NCI-H510A (cell line): ENCODE data around the gene APLF.
"Not testable (repeated sequence)": the region's sequence is repeated elsewhere in the genome, so short reads cannot be mapped to it uniquely, and the experiment has no call there.

Source experiments
- DNase-seq: peaks from one replicate; lab custom pipeline; 2025; lab: John Stamatoyannopoulos, UW

APLF gene

DNA sequence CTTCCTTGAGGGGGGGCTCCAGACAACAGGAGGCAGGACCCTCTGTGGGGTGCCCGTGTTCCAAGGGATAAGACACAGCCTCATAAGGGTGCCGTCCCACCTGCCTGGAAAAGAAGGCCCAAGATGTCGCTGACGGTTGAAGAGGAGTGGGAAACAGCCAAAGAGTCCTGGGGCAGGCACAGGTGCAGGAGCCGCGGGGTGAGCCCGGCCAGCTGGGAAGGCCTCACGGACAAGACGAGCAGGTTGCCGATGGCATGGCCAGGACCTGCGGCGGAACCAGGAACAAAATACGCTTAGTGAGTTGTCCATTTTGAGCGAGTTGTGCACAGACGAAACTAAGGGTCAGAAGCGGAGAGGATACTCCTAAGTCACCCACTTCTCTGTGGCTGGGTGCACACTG, 61.8 kb downstream of the APLF start:
- not testable (repeated sequence) for DNase-seq

DNA sequence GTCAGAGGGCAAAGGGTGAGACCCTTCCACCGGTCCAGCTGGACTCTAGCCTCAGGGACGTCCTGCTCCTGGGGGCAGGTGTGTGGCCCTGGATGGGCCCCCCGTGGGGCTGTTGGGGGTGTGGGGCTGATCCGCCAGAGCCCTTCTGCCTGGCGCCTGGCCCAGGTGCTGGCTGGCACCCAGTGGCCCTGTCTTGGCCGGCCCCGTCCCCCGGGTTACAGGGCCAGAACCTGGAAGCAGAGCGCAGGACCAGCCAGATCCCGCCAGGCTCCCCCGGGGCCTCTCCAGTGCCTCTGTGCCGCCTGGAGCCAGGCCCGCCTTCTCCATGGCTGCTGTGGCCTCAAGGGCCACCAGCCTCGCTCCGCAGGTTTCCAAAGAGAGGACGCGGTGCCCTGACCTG, 62.3 kb downstream of the APLF start:
- DNase-seq: not testable (repeated sequence)

DNA sequence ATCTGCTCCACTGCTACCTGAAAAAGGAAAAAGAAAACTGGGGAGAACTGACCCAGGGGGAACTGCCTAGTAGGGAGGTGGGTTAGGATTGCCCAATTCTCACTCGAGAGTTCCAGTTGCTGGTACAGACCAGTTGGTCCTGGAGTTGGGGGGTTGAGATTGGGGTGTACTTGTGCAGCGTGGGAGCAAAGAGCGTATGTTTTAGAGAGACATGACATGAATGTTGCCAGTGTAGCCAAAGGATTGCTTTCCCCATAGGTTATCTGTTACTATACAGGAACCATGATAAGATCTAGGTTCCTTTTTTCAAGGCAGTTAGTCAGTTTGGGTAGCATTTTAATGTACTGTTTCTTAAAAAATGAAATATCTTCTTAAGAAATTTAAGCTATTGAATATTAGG, 68.6 kb downstream of the APLF start:
- no peak for DNase-seq

DNA sequence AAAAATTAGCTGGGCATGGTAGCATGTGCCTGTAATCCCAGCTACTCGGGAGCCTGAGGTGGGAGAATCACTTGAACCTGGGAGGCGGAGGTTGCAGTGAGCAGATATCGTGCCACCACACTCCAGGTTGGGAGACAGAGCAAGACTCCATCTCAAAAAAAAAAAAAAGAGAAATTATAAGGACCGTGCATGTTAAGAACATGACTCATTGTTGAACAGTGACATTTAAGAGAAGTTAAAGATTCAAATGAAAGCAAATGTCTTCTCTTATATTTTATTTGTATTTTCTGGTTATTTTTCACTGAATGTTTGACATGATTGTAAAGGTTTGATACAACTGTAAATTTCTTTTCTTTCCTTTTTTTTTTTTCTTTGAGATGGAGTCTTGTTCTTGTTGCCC, 69.6 kb downstream of the APLF start:
- DNase-seq: no peak

DNA sequence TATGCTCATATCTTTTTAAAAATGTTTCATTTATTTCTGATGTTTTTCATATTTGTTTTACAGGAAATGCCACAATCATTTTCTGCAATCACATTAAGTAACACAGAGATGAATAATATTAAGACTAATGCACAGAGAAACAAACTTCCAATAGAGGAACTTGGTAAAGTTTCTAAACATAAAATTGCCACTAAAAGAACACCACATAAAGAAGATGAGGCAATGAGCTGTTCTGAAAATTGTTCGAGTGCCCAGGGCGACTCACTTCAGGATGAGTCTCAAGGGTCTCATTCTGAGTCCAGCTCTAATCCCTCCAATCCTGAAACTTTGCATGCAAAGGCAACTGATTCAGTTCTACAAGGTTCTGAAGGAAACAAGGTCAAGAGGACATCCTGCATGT, 70.4 kb downstream of the APLF start:
- DNase-seq: no peak

DNA sequence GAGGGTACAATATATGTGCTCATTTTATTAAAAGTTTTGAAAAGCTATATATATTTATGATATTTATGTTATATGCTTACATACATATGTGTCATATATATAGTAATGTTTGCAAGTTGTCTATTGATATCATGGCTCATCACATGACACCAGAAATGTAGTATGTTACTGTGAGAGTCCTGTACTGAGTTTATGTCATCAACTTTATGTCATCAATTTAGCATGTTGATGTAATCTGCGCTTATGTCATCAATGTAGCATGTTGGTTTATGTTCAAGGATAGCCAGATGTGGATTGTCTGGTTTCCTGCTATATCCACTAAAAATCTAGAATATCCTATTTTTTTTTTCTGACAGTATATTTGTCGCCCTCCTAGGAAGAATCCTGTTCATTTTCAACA, 77.4 kb downstream of the APLF start:
- no peak for DNase-seq

DNA sequence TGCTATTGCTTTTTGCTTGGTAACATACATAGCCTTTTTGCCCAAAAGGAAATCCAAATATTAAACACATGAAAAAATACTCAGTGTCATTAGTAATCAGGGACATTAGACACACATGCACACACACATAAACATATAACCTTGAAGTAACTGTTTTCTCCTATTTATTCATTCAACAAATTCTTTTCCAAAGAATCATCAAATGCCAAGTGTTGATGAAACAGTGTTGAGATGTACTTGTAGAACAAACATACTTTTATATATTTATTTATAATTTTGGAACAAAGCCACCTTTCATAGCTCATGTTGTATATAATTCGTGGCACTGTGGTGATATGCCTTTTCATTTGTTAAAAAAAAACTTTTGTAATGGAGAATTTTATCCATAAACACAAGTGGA, 81.0 kb downstream of the APLF start:
- no peak for DNase-seq

DNA sequence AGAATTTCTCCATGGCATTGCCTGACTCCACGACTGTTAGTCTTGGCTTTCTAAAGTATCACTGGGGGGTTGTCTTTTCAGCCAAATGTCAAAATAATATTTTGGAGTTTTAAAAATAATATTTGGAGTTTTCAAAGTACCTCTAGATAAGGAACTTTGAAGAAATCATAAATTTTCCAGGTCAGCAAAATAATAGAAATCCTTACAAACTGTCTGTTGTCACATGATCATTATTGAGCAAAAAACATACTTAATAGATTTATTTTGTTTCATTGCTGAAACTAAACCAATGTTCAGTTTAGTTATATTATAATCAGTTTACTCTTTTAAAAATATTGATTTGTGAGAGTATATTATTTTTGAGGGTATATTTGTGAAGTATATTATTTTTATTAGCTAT, 85.7 kb downstream of the APLF start:
- no peak for DNase-seq

DNA sequence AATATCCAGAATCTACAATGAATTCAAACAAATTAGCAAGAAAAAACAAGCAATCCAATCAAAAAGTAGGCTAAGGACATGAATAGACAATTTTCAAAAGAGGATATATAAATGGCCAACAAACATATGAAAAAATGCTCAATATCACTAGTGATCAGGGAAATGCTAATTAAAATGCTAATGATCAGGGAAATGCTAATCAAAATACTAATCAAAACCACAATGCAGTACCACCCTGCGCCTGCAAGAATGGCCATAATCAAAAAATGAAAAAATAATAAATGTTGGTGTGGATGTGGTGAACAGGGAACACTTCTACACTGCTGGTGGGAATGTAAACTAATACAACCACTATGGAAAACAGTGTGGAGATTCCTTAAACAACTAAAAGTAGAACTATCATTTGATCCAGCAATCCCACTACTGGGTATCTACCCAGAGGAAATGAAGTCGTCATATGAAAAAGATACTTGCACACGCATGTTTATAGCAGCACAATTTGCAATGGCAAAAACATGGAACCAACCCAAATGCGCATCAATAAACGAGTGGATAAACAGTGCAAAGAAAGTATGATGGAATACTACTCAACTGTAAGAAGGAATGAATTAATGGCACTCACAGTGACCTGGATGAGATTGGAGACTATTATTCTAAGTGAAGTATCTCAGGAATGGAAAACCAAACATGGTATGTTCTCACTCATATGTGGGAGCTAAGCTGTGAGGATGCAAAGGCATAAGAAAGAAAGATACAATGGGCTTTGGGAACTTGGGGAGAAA, 88.2 kb downstream of the APLF start:
- not testable (repeated sequence) for DNase-seq

DNA sequence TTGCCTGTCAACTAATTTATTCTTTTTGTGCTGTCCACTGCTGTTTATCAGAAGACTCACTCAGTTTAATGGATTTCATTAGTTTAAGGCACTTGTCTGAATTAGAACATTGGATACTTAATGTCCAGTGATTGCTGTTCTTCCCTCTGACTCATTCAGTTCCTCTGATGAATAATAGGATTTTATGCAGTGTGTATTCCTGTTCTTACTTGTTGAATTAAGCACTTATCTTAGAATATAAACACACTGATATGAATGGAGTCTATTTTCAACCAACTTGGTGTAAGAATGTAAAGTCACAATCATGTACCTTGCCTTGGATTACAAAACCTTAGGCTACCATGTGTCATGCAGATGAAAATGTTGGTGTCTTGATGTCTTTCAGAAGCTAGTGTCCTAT, 89.0 kb downstream of the APLF start:
- DNase-seq: no peak

DNA sequence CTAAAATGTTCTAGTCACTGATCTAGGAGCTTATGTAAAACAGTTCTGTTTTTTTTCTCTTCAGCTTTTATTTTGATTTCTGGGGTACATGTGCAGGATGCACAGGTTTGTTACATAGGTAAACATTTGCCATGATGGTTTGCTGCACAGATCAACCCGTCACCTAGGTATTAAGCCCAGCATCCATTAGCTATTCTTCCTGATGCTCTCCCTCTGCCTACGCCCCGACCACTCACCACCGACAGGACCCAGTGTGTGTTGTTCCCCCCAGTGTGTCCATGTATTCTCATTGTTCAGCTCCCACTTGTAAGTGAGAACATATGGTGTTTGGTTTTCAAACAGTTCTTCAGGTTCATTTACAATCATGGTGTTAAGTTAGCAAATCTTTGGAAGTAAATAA, 91.2 kb downstream of the APLF start:
- DNase-seq: no peak

DNA sequence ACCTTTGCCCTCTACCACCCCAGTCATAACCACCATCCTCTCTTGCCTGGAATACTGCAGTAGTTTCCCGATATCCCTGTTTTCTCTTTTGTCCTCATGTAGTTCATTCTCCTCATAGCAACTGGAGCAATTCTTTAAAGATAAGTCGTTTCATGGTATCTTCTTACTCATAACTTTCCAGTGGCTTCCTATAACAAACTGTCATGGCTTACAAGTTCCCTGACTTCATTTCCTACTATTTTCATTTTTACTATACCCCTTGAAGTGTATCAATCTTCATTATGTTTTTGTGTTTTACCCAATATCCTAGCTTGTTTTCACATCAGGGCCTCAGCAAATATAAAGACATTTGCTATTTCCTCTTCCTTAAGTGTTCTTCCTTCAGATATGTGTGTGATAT, 92.3 kb downstream of the APLF start:
- DNase-seq: no peak

DNA sequence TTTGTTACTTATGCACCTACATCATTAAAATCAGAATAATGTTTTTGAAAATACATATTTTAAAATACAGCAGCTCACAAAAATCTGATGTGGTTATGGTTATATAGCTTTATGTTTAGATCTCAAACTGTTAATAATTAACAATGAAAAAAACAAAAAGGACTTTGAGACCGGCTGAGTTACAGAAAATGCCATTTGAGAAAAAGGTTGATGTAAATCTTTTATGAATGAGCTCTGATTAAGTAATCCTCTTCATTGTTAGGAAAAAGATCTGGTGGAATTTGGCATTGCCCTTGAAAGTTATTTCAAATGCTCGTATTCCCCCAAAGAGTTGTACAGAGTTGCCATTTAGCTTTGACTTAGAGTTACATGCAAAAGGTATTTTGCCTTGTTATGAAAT, 93.2 kb downstream of the APLF start:
- no peak for DNase-seq

DNA sequence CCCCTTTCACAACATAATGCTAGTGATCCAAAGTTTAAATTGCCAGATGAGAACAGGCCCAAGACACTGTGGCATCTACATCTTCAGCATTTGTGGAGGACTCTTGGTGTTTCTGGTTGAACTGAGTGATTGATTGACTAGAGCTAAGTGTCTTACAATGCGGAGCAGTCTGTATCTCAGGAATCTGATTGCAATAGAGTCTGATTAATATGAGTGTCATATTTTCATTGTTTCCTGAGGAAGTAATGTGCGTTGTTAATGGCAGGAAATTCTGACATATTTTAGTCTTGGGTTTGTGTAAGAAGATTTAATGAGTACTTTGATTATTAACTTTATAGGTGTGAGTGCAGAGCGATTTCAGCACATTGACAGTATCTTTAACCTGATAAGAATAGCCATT, 94.0 kb downstream of the APLF start:
- no peak for DNase-seq

DNA sequence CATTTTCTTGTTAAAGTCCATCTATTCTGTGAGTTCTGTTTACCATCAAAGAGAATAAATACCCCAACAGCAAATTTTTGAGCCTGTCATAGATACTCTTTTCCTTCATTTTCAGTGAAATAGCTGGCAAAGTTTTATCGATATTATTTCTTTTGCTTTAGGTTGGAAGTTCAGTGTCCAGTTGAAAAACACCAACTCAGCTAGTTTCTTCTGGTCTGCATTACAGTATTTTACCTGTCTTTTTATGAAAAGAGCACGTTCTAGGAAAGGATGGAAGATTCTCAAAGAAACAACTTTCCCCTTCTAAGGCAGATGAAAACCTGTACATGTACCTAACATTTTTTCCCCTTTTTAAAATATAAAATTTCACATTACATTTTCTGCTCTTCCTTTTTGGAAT, 95.5 kb downstream of the APLF start:
- DNase-seq: no peak

DNA sequence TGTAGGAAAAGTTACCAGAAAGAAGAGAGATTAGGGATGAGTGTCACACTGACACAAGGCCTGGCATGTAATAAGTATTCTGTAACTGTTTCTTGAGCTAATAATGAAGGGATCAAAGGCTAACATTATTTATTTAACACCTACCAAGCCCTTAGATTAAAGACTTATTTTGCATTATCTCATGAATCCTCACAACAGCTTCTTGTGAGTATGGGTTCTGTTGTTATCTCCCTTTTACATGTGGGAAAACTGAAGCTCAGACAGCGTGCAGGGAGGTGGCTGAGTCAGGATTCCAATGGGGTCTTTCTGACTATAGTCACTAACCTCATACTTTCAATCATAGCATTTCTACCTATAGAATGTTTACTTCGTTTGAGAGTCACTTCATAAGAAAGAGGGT, 97.0 kb downstream of the APLF start:
- DNase-seq: no peak

DNA sequence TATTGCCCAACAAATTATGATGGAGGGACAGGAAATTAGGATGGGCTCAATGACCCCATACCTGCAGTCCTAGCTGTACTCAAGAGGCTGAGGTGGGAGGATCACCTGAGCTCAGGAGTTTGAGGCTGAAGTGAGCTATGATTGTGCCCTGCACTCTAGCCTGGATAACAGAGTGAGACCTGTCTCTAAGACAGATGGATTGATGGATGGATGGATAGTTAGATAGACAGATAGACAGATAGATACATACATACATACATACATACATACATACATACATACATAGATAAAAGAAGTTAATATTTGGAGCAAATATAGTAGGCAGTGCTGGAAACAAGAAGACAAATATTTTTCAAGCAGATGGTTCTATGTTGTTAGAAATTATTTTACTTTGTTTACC, 97.9 kb downstream of the APLF start:
- no peak for DNase-seq

DNA sequence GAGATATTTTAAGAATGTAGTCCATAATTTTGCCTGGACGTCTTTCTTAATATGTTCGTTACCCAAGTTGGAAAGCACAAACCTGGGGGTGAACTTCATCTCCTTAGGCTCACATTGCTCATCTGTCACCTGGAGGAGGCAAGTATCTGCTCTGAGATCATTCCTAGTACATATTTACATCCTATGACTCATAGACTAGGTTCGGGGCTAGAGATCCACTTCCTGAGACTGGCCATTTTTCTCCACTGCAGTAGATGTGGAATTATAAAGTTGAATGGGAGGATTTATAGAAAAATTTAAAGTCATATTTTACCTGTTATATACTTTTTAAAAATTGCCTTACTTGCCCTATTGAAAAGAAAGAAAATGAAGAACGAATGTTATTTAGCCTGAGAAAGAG, 98.5 kb downstream of the APLF start:
- DNase-seq: no peak

DNA sequence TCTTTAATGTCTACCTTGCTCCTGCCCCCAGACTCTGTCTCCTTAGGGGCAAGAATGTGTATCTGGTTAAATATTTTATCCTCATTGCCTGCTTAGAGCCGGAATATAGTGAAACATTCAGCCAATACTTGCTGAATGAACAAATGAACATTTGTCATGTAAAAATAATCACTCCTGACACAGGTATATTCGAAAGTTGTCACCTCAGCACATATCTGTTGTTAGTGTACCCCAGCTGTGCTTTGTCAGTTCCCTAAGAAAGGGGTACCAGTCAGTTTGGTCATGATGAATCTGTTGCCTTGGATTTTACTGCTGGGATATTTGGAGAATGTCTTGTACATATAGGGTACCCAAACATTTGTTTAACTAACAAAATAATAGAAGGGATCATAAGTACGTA, 99.0 kb downstream of the APLF start:
- no peak for DNase-seq

DNA sequence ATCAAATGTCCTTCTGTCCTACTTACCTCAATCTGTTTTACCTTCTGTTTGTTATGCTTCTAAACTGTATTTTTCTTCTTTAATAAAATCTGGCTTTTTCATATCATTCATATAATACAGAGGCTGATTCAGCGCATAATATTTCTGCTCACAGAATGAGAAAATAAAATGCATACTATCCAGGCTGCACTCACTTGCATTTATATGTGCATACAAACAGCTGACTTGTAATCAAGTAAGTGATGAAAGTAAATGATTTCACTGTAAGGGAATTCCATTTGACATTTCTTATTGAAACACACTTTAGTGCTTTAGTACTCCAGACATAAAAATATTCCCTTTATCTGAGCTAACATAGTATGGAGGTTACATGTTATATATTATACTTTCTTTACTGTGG, 100.7 kb downstream of the APLF start:
- no peak for DNase-seq

DNA sequence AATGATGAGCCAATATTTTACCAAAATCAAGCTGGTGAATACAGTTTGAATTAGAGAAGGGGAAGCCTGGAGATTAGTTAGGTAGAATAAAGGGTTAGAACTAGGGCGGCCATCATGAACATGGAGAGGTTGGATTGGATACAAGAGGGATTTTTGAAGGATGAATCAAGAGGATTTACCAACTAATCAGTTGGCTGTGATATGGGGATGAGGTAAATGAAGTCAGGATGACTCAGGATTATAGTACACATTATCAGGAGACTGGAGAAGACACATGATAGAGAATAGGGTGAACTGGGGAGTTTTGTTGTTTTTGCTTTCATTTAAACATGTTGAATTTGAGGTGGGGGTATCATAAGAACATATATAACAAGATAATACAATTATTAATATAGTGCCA, 102.2 kb downstream of the APLF start:
- DNase-seq: no peak

DNA sequence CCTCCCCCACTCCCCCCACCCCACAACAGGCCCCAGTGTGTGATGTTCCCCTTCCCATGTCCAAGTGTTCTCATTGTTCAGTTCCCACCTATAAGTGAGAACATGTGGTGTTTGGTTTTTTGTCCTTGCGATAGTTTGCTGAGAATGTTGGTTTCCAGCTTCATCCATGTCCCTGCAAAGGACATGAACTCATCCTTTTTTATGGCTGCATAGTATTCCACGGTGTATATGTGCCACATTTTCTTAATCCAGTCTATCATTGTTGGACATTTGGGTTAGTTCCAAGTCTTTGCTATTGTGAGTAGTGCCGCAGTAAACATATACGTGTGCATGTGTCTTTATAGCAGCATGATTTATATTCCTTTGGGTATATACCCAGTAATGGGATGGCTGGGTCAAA, 103.0 kb downstream of the APLF start:
- DNase-seq: not testable (repeated sequence)

DNA sequence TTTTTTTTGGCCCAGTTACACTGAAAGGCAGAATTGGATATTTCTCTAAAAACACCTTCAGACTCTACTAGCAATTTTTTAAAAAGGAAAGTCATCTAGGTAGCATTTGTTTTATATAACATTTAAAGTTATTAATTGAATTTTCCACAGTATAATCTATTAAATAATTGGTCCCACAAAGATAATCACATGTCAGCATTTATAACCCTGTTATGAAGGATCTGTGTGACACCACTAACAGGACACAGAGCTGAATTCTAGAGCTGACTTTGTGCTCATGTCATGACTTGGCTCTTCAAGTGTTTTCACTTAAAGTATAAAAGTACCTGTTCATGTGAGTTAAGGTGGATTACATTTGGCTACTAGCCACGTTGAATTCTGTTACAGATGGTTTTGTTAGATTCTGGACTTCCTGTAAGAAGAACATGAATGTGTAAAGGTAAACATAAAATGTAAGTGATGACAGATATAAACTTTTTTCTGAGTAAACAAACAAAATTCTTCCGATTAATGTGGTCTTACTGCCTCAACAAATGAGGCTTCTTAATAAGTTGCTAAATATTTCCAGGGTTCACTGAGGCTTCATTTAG, 106.9 kb downstream of the APLF start:
- DNase-seq: no peak

DNA sequence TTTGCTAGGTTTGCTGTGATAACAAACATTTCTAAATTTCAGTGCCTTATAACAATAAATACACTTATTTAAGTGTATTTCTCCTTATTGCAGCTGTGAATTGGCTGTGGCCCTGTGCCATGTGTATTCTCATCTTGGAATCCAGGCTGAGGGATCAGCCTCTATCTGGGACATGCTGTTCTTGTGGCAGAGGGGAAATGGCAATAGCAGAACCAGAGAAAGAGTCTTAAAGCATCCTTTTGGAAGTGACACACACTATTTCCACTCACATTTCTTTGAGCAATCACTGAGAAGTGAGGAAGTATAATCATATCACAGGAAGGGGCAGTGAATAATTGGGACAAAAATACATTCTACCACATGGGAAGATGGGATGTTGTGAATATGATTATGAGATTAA, 109.8 kb downstream of the APLF start:
- no peak for DNase-seq
